ENCODE data around the gene SLC19A1.

DNA sequence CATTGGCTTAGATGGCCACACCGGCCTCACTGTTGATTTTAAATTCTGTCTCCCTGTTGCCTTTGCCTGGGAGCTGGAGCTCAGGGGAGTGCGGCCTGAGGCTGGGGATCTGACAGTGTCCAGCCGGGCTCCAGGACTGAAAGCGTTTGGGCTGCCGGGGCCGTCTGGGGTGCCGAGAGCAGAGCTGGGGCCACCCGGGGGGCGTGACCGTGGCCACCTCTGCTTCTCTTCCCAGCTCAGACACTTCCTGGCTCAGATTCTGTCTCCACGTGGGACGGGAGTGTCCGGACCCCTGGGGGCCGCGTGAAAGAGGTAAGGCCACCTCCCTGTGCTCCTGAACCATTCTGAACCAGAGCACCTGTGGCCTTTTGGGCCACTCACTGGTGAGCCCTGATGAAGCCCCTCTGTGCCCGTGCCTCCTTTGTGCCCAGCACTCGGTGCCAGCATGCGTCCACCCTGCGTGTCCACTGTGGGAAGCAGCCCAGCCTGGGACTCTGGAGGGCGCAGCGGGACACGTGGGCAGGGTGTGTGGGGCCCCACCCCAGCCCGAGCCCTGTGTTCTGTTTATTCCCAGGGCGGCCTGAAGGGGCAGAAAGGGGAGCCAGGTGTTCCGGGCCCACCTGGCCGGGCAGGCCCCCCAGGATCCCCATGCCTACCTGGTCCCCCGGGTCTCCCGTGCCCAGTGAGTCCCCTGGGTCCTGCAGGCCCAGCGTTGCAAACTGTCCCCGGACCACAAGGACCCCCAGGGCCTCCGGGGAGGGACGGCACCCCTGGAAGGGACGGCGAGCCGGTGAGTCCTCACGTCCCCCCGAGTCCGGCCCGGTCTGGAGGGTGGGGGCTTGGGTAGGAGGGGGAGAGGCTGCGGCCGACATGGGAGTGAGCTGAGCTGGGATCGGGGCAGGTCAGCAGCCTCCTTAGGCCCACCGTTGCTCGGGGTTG lies 64.8 kb downstream of the SLC19A1 start:
- TF ChIP-seq, protein P1, sequence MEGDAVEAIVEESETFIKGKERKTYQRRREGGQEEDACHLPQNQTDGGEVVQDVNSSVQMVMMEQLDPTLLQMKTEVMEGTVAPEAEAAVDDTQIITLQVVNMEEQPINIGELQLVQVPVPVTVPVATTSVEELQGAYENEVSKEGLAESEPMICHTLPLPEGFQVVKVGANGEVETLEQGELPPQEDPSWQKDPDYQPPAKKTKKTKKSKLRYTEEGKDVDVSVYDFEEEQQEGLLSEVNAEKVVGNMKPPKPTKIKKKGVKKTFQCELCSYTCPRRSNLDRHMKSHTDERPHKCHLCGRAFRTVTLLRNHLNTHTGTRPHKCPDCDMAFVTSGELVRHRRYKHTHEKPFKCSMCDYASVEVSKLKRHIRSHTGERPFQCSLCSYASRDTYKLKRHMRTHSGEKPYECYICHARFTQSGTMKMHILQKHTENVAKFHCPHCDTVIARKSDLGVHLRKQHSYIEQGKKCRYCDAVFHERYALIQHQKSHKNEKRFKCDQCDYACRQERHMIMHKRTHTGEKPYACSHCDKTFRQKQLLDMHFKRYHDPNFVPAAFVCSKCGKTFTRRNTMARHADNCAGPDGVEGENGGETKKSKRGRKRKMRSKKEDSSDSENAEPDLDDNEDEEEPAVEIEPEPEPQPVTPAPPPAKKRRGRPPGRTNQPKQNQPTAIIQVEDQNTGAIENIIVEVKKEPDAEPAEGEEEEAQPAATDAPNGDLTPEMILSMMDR (IDR thresholded peaks at IDR 0.05): no peak
- no peak for TF ChIP-seq POLR2A (IDR thresholded peaks at IDR 0.05)
